Stimulated activated CD4-positive, alpha-beta T cell treated with anti-CD3 and anti-CD28 coated beads, Interleukin-2, amount 100 ng/mL, for 4 hours (primary cell): ENCODE measurements around the gene DENND1C.
"Not testable (repeated sequence)": the region's sequence is repeated elsewhere in the genome, so short reads cannot be mapped to it uniquely, and the experiment has no call there.

Experiments used
- DNase-seq: peaks from one replicate; pipeline ENCODE4 v3.0.0-alpha.2; 2020; ENCODE audit warnings: low read depth

Gene DENND1C

DNA sequence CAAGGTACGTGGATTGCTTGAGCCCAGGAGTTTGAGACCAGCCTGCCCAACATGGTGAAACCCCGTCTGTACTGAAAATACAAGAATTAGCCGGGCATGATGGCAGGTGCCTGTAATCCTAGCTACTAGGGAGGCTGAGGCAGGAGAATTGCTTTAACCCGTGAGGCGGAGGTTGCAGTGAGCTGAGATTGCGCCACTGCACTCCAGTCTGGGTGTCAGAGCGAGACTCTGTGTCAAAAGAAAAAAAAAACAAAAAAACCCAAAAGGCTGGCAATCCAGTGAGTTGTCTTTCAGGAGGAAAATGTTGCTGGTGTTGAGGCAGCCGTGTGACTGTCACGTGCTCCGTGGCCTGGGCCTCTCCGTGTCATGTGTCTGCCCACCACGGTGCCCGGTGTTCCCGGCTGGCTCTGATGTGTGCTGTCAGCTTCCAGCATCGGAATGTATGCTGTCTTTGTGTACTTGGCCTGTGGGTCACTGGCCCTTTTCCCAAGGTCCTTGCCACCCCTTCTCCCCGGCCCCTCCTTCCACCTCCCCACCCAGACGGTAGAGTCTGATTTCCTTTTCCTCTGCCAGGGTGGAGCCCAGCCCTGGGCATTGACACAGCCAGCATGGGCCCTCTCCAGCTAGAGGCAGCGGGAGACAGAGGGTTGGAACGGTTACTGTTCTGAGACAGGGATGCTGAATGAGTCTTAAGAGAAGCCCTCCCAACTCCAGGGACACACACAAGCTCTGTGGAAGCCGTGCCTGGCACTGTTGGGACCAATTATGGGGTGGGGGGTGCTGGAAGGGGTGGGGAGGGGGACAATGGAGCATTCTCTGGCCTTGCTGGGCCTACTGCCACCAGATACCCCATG lies 27.8 kb upstream of the DENND1C start:
- no peak for DNase-seq

DNA sequence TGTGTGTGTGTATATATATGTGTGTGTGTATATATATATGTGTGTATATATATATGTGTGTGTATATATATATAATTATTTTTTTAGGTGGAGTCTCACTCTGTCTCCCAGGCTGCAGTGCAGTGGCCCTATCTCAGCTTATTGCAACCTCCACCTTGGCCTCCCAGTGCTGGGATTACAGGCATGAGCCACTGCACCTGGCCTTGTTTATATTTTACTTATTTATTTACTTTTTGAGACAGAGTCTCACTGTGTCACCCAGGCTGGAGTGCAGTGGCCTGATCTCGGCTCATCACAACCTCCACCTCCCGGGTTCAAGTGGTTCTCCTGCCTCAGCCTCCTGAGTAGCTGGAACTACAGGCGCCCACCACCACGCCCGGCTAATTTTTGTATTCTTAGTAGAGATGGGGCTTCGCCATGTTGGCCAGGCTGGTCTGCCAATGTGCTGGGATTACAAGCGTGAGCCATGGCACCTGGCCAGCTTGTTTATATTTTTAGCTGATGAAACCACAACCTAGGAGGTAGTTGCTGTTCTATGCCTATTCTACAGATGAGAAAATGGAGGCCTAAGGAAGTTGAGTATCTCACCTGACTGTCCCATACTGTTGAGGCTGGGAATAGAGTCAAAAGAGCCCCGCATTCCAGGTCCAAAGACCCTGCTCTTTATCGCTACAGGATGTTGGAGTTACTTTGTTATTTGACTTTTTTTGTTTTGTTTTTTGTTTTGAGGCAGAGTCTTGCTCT lies 26.6 kb upstream of the DENND1C start:
- not testable (repeated sequence) for DNase-seq

DNA sequence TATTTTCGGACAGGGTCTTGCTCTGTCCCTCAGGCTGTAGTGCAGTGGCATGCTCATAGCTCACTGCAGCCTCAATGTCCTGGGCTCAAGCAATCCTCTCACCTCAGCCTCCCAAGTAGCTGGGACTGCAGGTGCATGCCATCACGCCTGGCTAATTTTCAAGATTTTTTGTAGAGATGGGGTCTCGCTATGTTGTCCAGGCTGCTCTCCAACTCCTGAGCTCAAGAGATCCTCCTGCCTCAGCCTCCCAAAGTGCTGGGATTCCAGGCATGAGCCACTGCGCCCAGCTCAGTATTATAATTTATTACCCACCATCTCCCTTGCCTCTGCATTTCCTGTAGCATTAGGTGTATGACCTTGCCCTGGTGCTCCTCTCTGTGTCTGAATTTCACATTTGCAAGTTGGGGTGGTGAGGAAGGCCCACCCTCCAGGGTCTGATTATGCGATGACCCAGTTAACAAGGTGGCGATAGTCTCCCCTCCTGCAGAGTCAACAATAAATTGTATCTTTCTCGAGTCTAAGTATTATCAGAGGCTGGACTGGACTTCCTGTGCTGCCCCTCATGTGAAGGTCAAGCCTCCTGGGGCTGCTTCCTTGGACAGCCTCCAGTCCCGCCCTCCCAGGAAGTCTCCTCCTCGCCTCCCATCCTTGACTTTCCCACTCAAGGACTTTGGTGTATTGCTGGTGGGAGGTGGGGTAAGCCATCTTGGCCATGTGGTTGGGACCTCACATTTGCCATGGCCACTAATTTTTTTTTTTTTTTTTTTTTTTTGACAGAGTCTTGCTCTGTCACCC lies 22.0 kb upstream of the DENND1C start:
- no peak for DNase-seq

GRCh38 chr19:6501740-6502648 lies 20.4 kb upstream of the DENND1C start, which contains the start of gene TUBB4A:
TSS of gene TUBB4A (minus strand) at chr19:6502309. CDS start at chr19:6502212, 97 bp downstream.
- DNase-seq = no peak

DNA sequence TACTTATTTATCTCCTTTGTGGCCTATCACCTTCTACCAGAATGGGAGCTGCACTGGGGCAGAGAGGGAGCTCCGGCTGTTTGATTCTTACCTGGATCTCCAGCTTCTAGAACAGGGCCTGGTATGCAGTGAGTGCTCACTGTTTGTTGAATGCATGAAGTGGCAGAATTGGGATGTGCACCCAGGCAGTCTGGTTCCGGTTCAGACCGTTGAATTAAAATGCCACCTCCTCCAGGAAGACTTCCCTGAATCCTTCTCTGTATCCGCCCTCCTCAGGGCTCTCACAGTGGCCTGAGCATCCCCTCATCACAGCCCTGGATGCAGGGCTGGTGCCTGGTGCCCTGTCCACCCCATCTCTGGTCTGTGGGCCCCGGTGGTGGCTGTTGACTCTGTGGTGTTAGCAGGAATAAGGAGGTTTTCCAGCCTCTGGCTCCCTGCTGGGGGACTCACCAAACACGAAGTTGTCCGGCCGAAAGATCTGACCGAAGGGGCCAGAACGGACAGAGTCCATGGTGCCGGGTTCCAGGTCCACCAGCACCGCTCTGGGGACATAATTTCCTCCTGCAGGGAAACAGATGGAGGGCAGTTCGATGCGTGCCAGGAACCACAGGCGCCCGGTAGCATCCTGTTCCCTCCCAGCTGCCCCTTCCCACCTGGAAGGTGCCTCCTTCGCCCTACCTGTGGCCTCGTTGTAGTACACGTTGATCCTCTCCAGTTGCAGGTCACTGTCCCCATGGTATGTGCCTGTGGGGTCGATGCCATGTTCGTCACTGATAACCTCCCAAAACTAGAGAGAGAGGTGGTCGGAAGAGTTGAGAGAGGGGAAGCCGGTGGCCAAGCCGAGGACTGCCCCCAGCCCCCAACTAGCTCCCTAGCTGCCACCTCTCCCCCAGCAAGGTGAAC lies 19.5 kb upstream of the DENND1C start:
- DNase-seq = no peak

DNA sequence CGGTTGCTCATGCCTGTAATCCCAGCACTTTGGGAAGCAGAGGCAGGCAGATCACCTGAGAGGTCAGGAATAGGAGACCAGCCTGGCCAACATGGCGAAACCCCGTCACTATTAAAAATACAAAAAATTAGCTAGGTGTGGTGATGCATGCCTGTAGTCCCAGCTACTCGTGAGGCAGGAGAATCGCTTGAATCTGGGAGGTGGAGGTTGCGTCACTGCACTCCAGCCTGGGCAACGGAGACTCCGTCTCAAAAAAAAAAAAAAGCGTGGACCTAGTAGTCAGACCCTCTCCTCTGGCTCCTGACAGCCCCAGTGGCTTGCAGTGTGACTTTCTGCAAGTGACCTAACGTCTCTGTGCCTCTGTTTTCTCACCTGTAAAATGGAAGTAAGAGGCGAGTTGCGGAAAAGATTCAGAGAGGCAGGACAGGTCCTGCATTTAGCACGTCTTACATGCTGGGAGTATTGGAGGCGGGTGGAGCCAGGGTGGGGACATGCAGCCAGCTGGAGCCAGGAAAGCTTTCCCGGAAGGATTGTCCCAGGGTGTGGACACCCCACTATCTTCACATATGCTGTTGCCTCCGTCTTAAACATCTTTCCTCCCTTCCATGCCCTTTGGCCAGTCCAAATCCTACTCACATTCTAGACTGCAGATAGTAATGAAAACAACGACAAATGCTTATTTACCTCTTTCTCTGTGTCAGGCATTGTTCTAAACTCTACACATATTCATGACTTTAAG lies 17.6 kb upstream of the DENND1C start:
- DNase-seq = no peak

- no peak for DNase-seq
These were observed 16.9 kb upstream of the DENND1C start for GRCh38 chr19:6498294-6499036.

DNA sequence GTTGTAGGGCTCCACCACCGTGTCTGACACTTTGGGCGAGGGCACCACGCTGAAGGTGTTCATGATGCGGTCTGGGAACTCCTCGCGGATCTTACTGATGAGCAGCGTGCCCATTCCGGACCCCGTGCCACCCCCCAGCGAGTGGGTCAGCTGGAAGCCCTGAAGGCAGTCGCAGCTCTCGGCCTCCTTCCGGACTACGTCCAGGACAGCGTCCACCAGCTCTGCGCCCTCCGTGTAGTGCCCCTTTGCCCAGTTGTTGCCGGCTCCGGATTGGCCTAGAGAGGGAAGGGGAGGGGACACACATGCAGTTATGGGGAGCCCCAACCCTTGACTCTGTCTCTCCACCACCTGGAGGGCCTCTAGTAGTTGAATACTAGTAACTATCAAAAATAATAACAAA lies 14.4 kb upstream of the DENND1C start:
- DNase-seq = no peak

GRCh38 chr19:6494438-6495036 lies 12.9 kb upstream of the DENND1C start:
- no peak for DNase-seq

DNA sequence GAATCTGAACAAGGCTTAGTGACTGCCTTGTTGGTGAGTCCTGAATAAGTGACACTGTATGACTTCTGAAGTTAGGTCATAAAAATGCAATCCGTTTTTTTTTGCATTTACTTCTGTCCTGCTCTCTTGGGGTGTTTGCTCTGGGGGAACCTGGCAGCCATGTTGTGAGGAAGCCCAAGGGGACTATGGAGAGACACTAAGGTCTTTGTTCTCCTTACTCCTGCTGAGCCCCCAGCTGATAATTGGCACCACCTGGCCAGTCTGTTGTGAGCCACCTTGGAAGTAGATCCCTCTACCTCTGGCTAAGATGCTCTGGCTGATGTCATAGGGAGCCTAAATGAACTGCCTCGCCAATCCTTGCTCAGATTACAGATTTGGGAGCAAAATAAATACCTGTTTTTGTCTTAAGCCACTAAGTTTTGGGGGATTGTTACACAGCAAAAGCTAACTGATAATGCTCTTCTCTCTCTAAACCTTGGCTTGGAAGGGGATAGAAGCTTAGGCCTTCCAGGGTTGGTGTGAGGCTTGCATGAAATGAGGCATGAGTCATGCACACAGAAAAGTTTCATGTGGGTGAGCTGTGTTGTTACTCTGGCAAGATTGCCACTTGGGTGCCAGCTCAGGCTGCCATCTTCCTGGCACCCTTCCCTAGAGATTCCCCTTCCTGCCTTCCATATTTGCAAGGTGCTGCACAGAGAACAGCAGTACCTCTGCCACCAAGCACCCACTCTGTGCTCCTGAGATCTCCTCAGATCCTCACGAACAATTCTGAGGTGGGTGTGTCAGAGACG lies 10.4 kb upstream of the DENND1C start:
- no peak for DNase-seq

GRCh38 chr19:6490134-6490533 lies 8.5 kb upstream of the DENND1C start:
- no peak for DNase-seq

GRCh38 chr19:6489278-6490061 lies 7.9 kb upstream of the DENND1C start:
- DNase-seq = no peak

- DNase-seq = no peak
These were observed 3.2 kb upstream of the DENND1C start for GRCh38 chr19:6484831-6485230.

- no peak for DNase-seq
These were observed 2.6 kb upstream of the DENND1C start for GRCh38 chr19:6484230-6484629.

DNA sequence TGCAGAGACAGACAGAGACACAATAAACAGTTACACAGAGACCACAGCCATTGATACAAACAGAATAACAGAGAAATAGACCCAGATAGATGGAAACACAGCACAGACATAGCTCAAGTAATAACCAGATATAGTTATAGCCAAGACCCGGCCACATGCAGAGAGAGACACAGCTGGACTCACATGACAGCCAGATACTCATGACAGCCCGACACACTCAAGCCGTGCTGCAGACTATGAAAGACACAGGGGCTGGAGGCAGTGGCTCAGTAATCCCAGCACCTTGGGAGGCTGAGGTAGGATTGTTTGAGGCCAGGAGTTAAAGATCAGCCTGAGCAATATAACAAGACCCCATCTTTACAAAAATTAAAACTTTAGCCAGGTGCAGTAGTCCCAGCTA lies 1.6 kb upstream of the DENND1C start:
- DNase-seq = no peak

DNA sequence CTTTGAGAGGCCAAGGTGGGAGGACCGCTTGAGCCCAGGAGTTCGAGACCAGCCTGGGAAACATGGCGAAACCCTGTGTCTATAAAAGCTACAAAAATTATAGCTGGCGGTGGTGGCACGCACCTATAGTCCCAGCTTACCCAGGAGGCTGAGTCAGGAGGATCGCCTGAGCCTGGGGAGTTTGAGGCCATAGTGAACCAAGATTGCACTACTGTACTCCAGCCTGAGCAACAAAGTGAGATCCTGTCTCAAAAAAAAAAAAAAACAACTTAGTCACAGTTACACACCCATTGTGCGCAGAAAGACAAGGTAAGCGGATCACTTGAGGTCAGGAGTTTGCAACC lies 728 bp upstream of the DENND1C start:
- no peak for DNase-seq

GRCh38 chr19:6480848-6481415 lies 655 bp downstream of the DENND1C start:
- no peak for DNase-seq
